ENCODE results near the gene CIB1.

CIB1 gene

GRCh38 chr15:90203922-90204321 is 29.8 kb downstream of the CIB1 start:
- H3K27me3 ChIP-seq (ENCODE audit: control insufficient read depth, insufficient read depth, low read length), result no peaks in the 10 kb centered on the region
- peaks cover 14% of the 10 kb centered on the region for H3K4me1 ChIP-seq (ENCODE audit: control insufficient read depth, insufficient read depth, low read length)
- H3K9me3 ChIP-seq (ENCODE audit: control insufficient read depth, insufficient read depth, low read depth, low read length), result no peaks in the 10 kb centered on the region
- no peak overlapping the region for H3K4me3 ChIP-seq (ENCODE audit: low read depth, low read length)
- no peak overlapping the region for H3K9ac ChIP-seq (ENCODE audit: low read length)
- no peak overlapping the region for H3K27ac ChIP-seq (ENCODE audit: low read depth, low read length)
- 0 out of 2 replicates have a peak, but pooled peaks cover 6% of the 10 kb centered on the region for H3K36me3 ChIP-seq (ENCODE audit: control insufficient read depth, insufficient read depth, low read length)

GRCh38 chr15:90203473-90203872 is 30.3 kb downstream of the CIB1 start:
- H3K9ac ChIP-seq (ENCODE audit: low read length), result no peak overlapping the region
- H3K9me3 ChIP-seq (ENCODE audit: control insufficient read depth, insufficient read depth, low read depth, low read length), result no peaks in the 10 kb centered on the region
- 0 out of 2 replicates have a peak, but pooled peaks cover 6% of the 10 kb centered on the region for H3K36me3 ChIP-seq (ENCODE audit: control insufficient read depth, insufficient read depth, low read length)
- H3K27ac ChIP-seq (ENCODE audit: low read depth, low read length), result no peak overlapping the region
- no peaks in the 10 kb centered on the region for H3K27me3 ChIP-seq (ENCODE audit: control insufficient read depth, insufficient read depth, low read length)
- H3K4me3 ChIP-seq (ENCODE audit: low read depth, low read length), result no peak overlapping the region
- H3K4me1 ChIP-seq (ENCODE audit: control insufficient read depth, insufficient read depth, low read length), result peaks cover 14% of the 10 kb centered on the region

- H3K36me3 ChIP-seq (ENCODE audit: control insufficient read depth, insufficient read depth, low read length), result 0 out of 2 replicates have a peak, but pooled peaks cover 6% of the 10 kb centered on the region
- H3K27me3 ChIP-seq (ENCODE audit: control insufficient read depth, insufficient read depth, low read length), result no peaks in the 10 kb centered on the region
- no peak overlapping the region for H3K9ac ChIP-seq (ENCODE audit: low read length)
- H3K4me1 ChIP-seq (ENCODE audit: control insufficient read depth, insufficient read depth, low read length), result peaks cover 14% of the 10 kb centered on the region
- no peak overlapping the region for H3K27ac ChIP-seq (ENCODE audit: low read depth, low read length)
- peak overlapping the region; percentile 94; the same call in 1 of the 2 replicates for H3K4me3 ChIP-seq (ENCODE audit: low read depth, low read length)
- no peaks in the 10 kb centered on the region for H3K9me3 ChIP-seq (ENCODE audit: control insufficient read depth, insufficient read depth, low read depth, low read length)
These were observed 30.8 kb downstream of the CIB1 start for GRCh38 chr15:90202929-90203328.

DNA sequence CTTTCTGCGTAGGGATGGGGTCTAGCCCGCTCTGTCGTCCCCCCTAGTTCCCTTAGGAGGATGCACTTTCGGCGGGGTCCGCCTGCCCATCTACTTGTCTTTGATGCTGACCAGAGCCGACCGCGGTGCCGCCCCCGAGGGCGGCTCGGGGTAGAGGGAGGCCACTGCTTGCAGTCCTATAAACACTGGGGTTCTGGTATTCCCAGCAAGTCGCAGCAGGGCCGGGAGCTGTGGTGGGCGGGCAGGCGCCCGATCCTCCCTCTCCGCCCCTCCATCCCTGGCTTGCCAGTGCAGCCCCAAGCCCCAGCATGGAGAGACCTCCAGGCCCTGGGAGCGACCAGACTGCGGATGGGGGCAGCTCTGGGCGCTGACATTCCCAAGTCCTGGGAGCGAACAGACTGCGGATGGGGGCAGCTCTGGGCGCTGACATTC is 31.8 kb downstream of the CIB1 start:
- no peaks in the 10 kb centered on the region for H3K9me3 ChIP-seq (ENCODE audit: control insufficient read depth, insufficient read depth, low read depth, low read length)
- peak overlapping the region; percentile 63 for H3K9ac ChIP-seq (ENCODE audit: low read length)
- H3K4me3 ChIP-seq (ENCODE audit: low read depth, low read length), result peak overlapping the region; percentile 94
- no peaks in the 10 kb centered on the region for H3K27me3 ChIP-seq (ENCODE audit: control insufficient read depth, insufficient read depth, low read length)
- H3K27ac ChIP-seq (ENCODE audit: low read depth, low read length), result no peak overlapping the region
- H3K36me3 ChIP-seq (ENCODE audit: control insufficient read depth, insufficient read depth, low read length), result 0 out of 2 replicates have a peak, but pooled peaks cover 6% of the 10 kb centered on the region
- H3K4me1 ChIP-seq (ENCODE audit: control insufficient read depth, insufficient read depth, low read length), result peaks cover 14% of the 10 kb centered on the region

GRCh38 chr15:90201130-90201943 is 32.4 kb downstream of the CIB1 start, which contains the start of gene SEMA4B:
Gene SEMA4B (plus strand): TSS chr15:90201330. CDS start chr15:90201579, 249 bp downstream.
- Histone ChIP-seq H3K27ac (ENCODE audit: low read depth, low read length) (peak within 1 kb of the TSS; percentile 29; the same call in 1 of the 2 replicates), H3K4me1 (ENCODE audit: control insufficient read depth, insufficient read depth, low read length) (peaks cover 14% of the 10 kb centered on the region), H3K27me3 (ENCODE audit: control insufficient read depth, insufficient read depth, low read length) (no peaks in the 10 kb centered on the region), H3K9ac (ENCODE audit: low read length) (peak within 1 kb of the TSS; percentile 64), H3K36me3 (ENCODE audit: control insufficient read depth, insufficient read depth, low read length) (0 out of 2 replicates have a peak, but pooled peaks cover 3% of the 10 kb centered on the region), H3K4me3 (ENCODE audit: low read depth, low read length) (peak within 1 kb of the TSS; percentile 94), H3K9me3 (ENCODE audit: control insufficient read depth, insufficient read depth, low read depth, low read length) (no peaks in the 10 kb centered on the region)

DNA sequence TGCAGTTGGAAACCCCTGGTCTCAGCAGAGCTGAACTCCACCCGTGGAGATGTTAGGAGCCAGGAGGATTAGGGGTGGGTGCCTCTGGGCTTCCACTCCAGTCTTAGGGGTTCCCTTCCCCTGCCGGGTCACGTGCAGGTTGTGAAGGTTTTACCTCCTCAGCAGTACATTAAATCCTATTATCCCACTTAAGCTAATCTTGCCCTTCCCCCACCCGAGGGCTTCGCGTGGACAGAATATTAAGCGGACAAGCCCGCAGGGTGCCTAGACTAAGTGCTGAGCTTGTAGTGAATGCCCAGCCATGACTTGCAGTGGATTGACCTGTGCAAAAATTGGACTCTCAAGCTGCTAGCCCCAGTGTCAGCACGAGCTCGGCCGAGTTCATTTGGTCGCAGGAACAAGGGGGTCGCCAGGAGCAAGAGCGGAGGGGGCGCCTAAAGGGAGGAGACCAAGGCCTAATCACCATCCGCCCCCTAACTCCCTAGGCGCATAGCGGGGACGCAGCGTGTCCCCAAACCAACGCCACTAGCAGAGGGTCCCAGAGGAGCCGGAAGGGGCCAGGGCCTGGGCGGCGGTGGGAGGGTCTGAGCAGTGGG is 33.1 kb downstream of the CIB1 start:
- H3K27ac ChIP-seq (ENCODE audit: low read depth, low read length), result 0 out of 2 replicates have a peak overlapping the region, but pooled peaks have one; percentile 29
- H3K4me1 ChIP-seq (ENCODE audit: control insufficient read depth, insufficient read depth, low read length), result peaks cover 14% of the 10 kb centered on the region
- 0 out of 2 replicates have a peak, but pooled peaks cover 3% of the 10 kb centered on the region for H3K36me3 ChIP-seq (ENCODE audit: control insufficient read depth, insufficient read depth, low read length)
- H3K4me3 ChIP-seq (ENCODE audit: low read depth, low read length), result peak overlapping the region; percentile 94
- no peaks in the 10 kb centered on the region for H3K9me3 ChIP-seq (ENCODE audit: control insufficient read depth, insufficient read depth, low read depth, low read length)
- no peaks in the 10 kb centered on the region for H3K27me3 ChIP-seq (ENCODE audit: control insufficient read depth, insufficient read depth, low read length)
- peak overlapping the region; percentile 64 for H3K9ac ChIP-seq (ENCODE audit: low read length)

DNA sequence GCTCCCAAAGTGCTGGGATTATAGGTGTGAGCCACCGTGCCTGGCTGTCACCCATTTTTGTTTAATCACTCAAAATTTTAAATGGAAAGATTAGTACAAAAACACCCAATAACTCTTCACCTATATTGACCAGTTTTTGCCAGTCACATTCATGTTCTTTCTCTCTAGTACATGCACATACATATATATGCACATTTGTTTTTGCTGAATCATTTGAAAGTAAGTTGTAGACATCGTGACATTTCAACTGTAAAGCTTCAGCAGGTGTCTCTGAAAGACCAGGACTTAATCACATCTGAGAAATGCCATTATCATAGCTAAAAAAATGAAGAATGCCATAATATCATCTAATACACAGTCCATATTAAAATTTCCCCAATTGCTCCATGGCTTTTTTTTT is 39.1 kb downstream of the CIB1 start:
- Histone ChIP-seq H3K36me3 (ENCODE audit: control insufficient read depth, insufficient read depth, low read length) (no peaks in the 10 kb centered on the region), H3K27ac (ENCODE audit: low read depth, low read length) (no peak overlapping the region), H3K4me1 (ENCODE audit: control insufficient read depth, insufficient read depth, low read length) (peaks cover 7% of the 10 kb centered on the region), H3K9ac (ENCODE audit: low read length) (no peak overlapping the region), H3K27me3 (ENCODE audit: control insufficient read depth, insufficient read depth, low read length) (no peaks in the 10 kb centered on the region), H3K4me3 (ENCODE audit: low read depth, low read length) (no peak overlapping the region), H3K9me3 (ENCODE audit: control insufficient read depth, insufficient read depth, low read depth, low read length) (no peaks in the 10 kb centered on the region)

GRCh38 chr15:90192961-90193786 is 40.6 kb downstream of the CIB1 start:
- H3K4me1 ChIP-seq (ENCODE audit: control insufficient read depth, insufficient read depth, low read length), result peaks cover 7% of the 10 kb centered on the region
- H3K9me3 ChIP-seq (ENCODE audit: control insufficient read depth, insufficient read depth, low read depth, low read length), result no peaks in the 10 kb centered on the region
- H3K4me3 ChIP-seq (ENCODE audit: low read depth, low read length), result no peak overlapping the region
- no peak overlapping the region for H3K27ac ChIP-seq (ENCODE audit: low read depth, low read length)
- no peaks in the 10 kb centered on the region for H3K27me3 ChIP-seq (ENCODE audit: control insufficient read depth, insufficient read depth, low read length)
- H3K36me3 ChIP-seq (ENCODE audit: control insufficient read depth, insufficient read depth, low read length), result no peaks in the 10 kb centered on the region
- no peak overlapping the region for H3K9ac ChIP-seq (ENCODE audit: low read length)

- Histone ChIP-seq H3K9ac (ENCODE audit: low read length) (no peak overlapping the region), H3K27me3 (ENCODE audit: control insufficient read depth, insufficient read depth, low read length) (no peaks in the 10 kb centered on the region), H3K27ac (ENCODE audit: low read depth, low read length) (no peak overlapping the region), H3K36me3 (ENCODE audit: control insufficient read depth, insufficient read depth, low read length) (no peaks in the 10 kb centered on the region), H3K4me3 (ENCODE audit: low read depth, low read length) (no peak overlapping the region), H3K4me1 (ENCODE audit: control insufficient read depth, insufficient read depth, low read length) (peaks cover 7% of the 10 kb centered on the region), H3K9me3 (ENCODE audit: control insufficient read depth, insufficient read depth, low read depth, low read length) (no peaks in the 10 kb centered on the region)
These were observed 41.8 kb downstream of the CIB1 start for GRCh38 chr15:90191794-90192509.

- Histone ChIP-seq H3K36me3 (ENCODE audit: control insufficient read depth, insufficient read depth, low read length) (no peaks in the 10 kb centered on the region), H3K27me3 (ENCODE audit: control insufficient read depth, insufficient read depth, low read length) (no peaks in the 10 kb centered on the region), H3K4me3 (ENCODE audit: low read depth, low read length) (no peak overlapping the region), H3K9ac (ENCODE audit: low read length) (no peak overlapping the region), H3K9me3 (ENCODE audit: control insufficient read depth, insufficient read depth, low read depth, low read length) (no peaks in the 10 kb centered on the region), H3K27ac (ENCODE audit: low read depth, low read length) (no peak overlapping the region), H3K4me1 (ENCODE audit: control insufficient read depth, insufficient read depth, low read length) (peaks cover 7% of the 10 kb centered on the region)
These were observed 42.4 kb downstream of the CIB1 start for GRCh38 chr15:90191344-90191687.

Measured in HUES6 (cell line).